Measurements from ENCODE around the gene ROS1. TPM values are rescaled to one million over a fixed set of nuclear protein-coding genes. Genes with fewer than 3 reads are reported as not detected.

ROS1 gene
- total RNA-seq, 1 donor from 2014 or later: 0.14 TPM

- no peaks in the 10 kb centered on the region for H3K36me3 Mint-ChIP-seq (ENCODE audit: insufficient read depth)
- H3K27me3 Mint-ChIP-seq: no peaks in the 10 kb centered on the region
- H3K4me1 Mint-ChIP-seq (ENCODE audit: low read depth): peaks cover 8% of the 10 kb centered on the region
Measured at GRCh38 chr6:117456998-117457397, 31.3 kb upstream of the ROS1 start.

GRCh38 chr6:117456250-117456649, 30.5 kb upstream of the ROS1 start:
- Mint-ChIP-seq H3K4me3 (ENCODE audit: low read depth) (no peak overlapping the region), H3K36me3 (ENCODE audit: insufficient read depth) (no peaks in the 10 kb centered on the region), H3K27me3 (no peaks in the 10 kb centered on the region)

More at GRCh38 chr6:117456998-117457397, 31.3 kb upstream of the ROS1 start:
- Mint-ChIP-seq H3K27ac (peak overlapping the region; percentile 34), H3K4me3 (ENCODE audit: low read depth) (no peak overlapping the region), H3K9me3 (ENCODE audit: low read depth) (no peaks in the 10 kb centered on the region)
- TF ChIP-seq CTCF (IDR thresholded peaks at IDR 0.05; ENCODE audit: unreplicated experiment): no peak
- no peak for DNase-seq (ENCODE audit: low spot score, unreplicated experiment)

GRCh38 chr6:117451671-117452070, 25.9 kb upstream of the ROS1 start:
- Mint-ChIP-seq H3K27ac (no peak overlapping the region), H3K4me3 (ENCODE audit: low read depth) (no peak overlapping the region), H3K27me3 (no peaks in the 10 kb centered on the region), H3K4me1 (ENCODE audit: low read depth) (peaks cover 36% of the 10 kb centered on the region), H3K36me3 (ENCODE audit: insufficient read depth) (no peaks in the 10 kb centered on the region), H3K9me3 (ENCODE audit: low read depth) (no peaks in the 10 kb centered on the region)
- no peak for TF ChIP-seq CTCF (IDR thresholded peaks at IDR 0.05; ENCODE audit: unreplicated experiment)
- DNase-seq (ENCODE audit: low spot score, unreplicated experiment): no peak

More at GRCh38 chr6:117456250-117456649, 30.5 kb upstream of the ROS1 start:
- no peak for DNase-seq (ENCODE audit: low spot score, unreplicated experiment)
- H3K27ac Mint-ChIP-seq: no peak overlapping the region
- no peak for TF ChIP-seq CTCF (IDR thresholded peaks at IDR 0.05; ENCODE audit: unreplicated experiment)
- H3K4me1 Mint-ChIP-seq (ENCODE audit: low read depth): peaks cover 16% of the 10 kb centered on the region
- H3K9me3 Mint-ChIP-seq (ENCODE audit: low read depth): no peaks in the 10 kb centered on the region

GRCh38 chr6:117449549-117450439, 24.1 kb upstream of the ROS1 start:
- peak; percentile 29 for DNase-seq (ENCODE audit: low spot score, unreplicated experiment)
- no peaks in the 10 kb centered on the region for H3K9me3 Mint-ChIP-seq (ENCODE audit: low read depth)
- H3K27me3 Mint-ChIP-seq: no peaks in the 10 kb centered on the region
- H3K27ac Mint-ChIP-seq: peak overlapping the region; percentile 49
- TF ChIP-seq CTCF (IDR thresholded peaks at IDR 0.05; ENCODE audit: unreplicated experiment): peak; percentile 91
- peaks cover 33% of the 10 kb centered on the region for H3K4me1 Mint-ChIP-seq (ENCODE audit: low read depth)
- H3K36me3 Mint-ChIP-seq (ENCODE audit: insufficient read depth): no peaks in the 10 kb centered on the region
- no peak overlapping the region for H3K4me3 Mint-ChIP-seq (ENCODE audit: low read depth)

- Mint-ChIP-seq H3K36me3 (ENCODE audit: insufficient read depth) (no peaks in the 10 kb centered on the region), H3K27ac (no peak overlapping the region), H3K27me3 (no peaks in the 10 kb centered on the region), H3K9me3 (ENCODE audit: low read depth) (no peaks in the 10 kb centered on the region), H3K4me1 (ENCODE audit: low read depth) (peaks cover 33% of the 10 kb centered on the region), H3K4me3 (ENCODE audit: low read depth) (no peak overlapping the region)
- TF ChIP-seq CTCF (IDR thresholded peaks at IDR 0.05; ENCODE audit: unreplicated experiment): no peak
- no peak for DNase-seq (ENCODE audit: low spot score, unreplicated experiment)
Measured at GRCh38 chr6:117448732-117449485, 23.2 kb upstream of the ROS1 start.
